Type B pancreatic cell (in vitro differentiated cells): ENCODE measurements around the gene SPINT3. TPM values are rescaled to one million over a fixed set of nuclear protein-coding genes. Genes with fewer than 3 reads are reported as not detected.

Experiments used
- DNase-seq: peaks from one replicate; pipeline ENCODE4 v3.0.0; 2021; ENCODE audit warnings: mixed read lengths; ENCODE audit not compliant: unreplicated experiment; ENCODE audit errors: extremely low spot score
- H3K27ac Mint-ChIP-seq: 2 replicates; pipeline ENCODE4 v1.8.0; 2021; ENCODE audit warnings: mild to moderate bottlenecking, mixed read lengths
- H3K27me3 Mint-ChIP-seq: 2 replicates; pipeline ENCODE4 v1.8.0; 2021; ENCODE audit warnings: mixed read lengths
- H3K36me3 Mint-ChIP-seq: 2 replicates; pipeline ENCODE4 v1.8.0; 2021; ENCODE audit warnings: mixed read lengths
- H3K4me1 Mint-ChIP-seq: one replicate; pipeline ENCODE4 v1.8.0; 2021; ENCODE audit warnings: mixed read lengths; ENCODE audit not compliant: unreplicated experiment
- H3K4me3 Mint-ChIP-seq: 2 replicates; pipeline ENCODE4 v1.8.0; 2021; ENCODE audit warnings: mild to moderate bottlenecking, mixed read lengths
- H3K9me3 Mint-ChIP-seq: 2 replicates; pipeline ENCODE4 v1.8.0; 2021; ENCODE audit warnings: mixed read lengths
- total RNA-seq: library from RNA; stranded (reverse); gene quantifications from 2 replicates; pipeline ENCODE4 v1.2.1, GENCODE V29; 2021; ENCODE audit warnings: low replicate concordance
- TF ChIP-seq, protein P1 (sequence below): fragments of 200-600 bp; sonication (generic); conservative IDR thresholded peaks from 2 replicates; pipeline ENCODE4 v1.5.0; 2021; ENCODE audit warnings: antibody characterized with exemption, mild to moderate bottlenecking

The SPINT3 gene
- total RNA-seq, 1 donor from 2014 or later, result not detected

- H3K4me3 Mint-ChIP-seq, result no peak overlapping the region
- H3K9me3 Mint-ChIP-seq, result no peaks in the 10 kb centered on the region
- TF ChIP-seq, protein P1, sequence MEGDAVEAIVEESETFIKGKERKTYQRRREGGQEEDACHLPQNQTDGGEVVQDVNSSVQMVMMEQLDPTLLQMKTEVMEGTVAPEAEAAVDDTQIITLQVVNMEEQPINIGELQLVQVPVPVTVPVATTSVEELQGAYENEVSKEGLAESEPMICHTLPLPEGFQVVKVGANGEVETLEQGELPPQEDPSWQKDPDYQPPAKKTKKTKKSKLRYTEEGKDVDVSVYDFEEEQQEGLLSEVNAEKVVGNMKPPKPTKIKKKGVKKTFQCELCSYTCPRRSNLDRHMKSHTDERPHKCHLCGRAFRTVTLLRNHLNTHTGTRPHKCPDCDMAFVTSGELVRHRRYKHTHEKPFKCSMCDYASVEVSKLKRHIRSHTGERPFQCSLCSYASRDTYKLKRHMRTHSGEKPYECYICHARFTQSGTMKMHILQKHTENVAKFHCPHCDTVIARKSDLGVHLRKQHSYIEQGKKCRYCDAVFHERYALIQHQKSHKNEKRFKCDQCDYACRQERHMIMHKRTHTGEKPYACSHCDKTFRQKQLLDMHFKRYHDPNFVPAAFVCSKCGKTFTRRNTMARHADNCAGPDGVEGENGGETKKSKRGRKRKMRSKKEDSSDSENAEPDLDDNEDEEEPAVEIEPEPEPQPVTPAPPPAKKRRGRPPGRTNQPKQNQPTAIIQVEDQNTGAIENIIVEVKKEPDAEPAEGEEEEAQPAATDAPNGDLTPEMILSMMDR, result no peak
- no peak for DNase-seq
- H3K36me3 Mint-ChIP-seq, result no peaks in the 10 kb centered on the region
- no peaks in the 10 kb centered on the region for H3K4me1 Mint-ChIP-seq
- peaks cover 36% of the 10 kb centered on the region for H3K27me3 Mint-ChIP-seq
- H3K27ac Mint-ChIP-seq, result no peak overlapping the region
Observed at GRCh38 chr20:45538209-45538799, 22.9 kb upstream of the SPINT3 start.

DNA sequence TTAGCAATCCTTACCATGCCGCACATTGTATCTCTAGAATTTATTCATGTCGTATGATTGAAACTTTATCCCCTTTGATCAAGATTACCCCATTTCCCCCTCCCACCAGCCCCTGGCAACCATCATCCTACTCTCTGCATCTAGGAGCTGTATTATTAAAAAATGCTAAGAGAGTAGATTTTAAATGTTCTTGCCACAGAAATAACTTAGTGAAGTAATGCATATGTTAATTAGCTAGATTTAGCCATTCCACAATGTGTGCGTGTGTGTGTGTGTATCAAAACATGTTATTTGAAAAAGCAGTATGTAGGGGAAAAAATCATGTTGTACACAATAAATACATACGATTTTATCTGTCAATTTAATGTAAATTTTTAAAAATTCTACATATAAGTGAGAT is 11.9 kb upstream of the SPINT3 start:
- Mint-ChIP-seq H3K27me3 (peaks cover 37% of the 10 kb centered on the region), H3K9me3 (no peaks in the 10 kb centered on the region), H3K36me3 (no peaks in the 10 kb centered on the region), H3K4me1 (no peaks in the 10 kb centered on the region), H3K27ac (no peak overlapping the region), H3K4me3 (no peak overlapping the region)
- TF ChIP-seq, protein P1, result no peak
- no peak for DNase-seq

GRCh38 chr20:45523821-45524220 is 8.4 kb upstream of the SPINT3 start:
- no peaks in the 10 kb centered on the region for H3K4me1 Mint-ChIP-seq
- no peak overlapping the region for H3K27ac Mint-ChIP-seq
- no peaks in the 10 kb centered on the region for H3K9me3 Mint-ChIP-seq
- peaks cover 37% of the 10 kb centered on the region for H3K27me3 Mint-ChIP-seq
- H3K36me3 Mint-ChIP-seq, result no peaks in the 10 kb centered on the region
- DNase-seq, result no peak
- TF ChIP-seq, protein P1, result no peak
- H3K4me3 Mint-ChIP-seq, result no peak overlapping the region

- Mint-ChIP-seq H3K4me3 (no peak overlapping the region), H3K4me1 (no peaks in the 10 kb centered on the region), H3K27ac (no peak overlapping the region), H3K27me3 (peaks cover 13% of the 10 kb centered on the region), H3K36me3 (no peaks in the 10 kb centered on the region), H3K9me3 (no peaks in the 10 kb centered on the region)
- no peak for DNase-seq
- TF ChIP-seq, protein P1, result no peak
Observed at GRCh38 chr20:45518282-45518681, 2.9 kb upstream of the SPINT3 start.

DNA sequence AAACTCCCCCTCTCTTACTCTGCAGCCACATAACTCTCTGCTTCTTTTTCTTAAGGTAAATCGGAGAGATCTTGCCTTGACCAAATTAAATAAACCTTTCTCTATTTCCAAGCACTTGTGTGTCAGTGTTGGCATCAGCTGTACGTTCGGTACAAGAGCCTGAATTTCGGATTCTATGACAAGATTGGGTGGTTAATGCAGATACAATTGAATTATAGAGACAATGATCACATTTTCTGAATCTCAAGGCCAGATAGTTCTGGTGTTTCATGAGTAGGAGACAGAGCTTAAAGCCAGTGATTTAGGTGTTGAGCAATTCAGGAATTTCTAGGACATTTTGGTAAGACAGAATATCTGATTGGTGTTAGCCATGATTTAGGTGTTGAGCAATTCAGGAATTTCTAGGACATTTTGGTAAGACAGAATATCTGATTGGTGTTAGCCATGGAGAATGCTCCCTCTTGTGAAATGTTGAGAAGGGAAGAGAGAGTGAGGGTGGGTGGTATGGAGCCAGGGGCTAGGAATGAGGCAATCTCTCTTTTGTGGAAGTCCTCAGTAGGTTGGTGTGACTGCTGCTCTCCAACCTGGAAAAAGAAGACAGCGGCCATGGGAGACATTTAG is 5.1 kb downstream of the SPINT3 start:
- no peaks in the 10 kb centered on the region for H3K9me3 Mint-ChIP-seq
- DNase-seq, result no peak
- no peak overlapping the region for H3K4me3 Mint-ChIP-seq
- H3K27me3 Mint-ChIP-seq, result peaks cover 14% of the 10 kb centered on the region
- no peaks in the 10 kb centered on the region for H3K4me1 Mint-ChIP-seq
- no peaks in the 10 kb centered on the region for H3K36me3 Mint-ChIP-seq
- TF ChIP-seq, protein P1, result no peak
- H3K27ac Mint-ChIP-seq, result no peak overlapping the region
